MM.1S (cell line): ENCODE measurements around the gene PATJ.

Source experiments
- DNase-seq: peaks from one replicate; pipeline ENCODE4 v3.0.0-alpha.2; 2015
- H2AFZ ChIP-seq: fragments of 300-600 bp; sonication (generic); 2 replicates; pipeline ENCODE4 v1.6.0; 2016; ENCODE audit warnings: antibody characterized with exemption, low read length
- H3F3A ChIP-seq: fragments of 300-600 bp; sonication (generic); 2 replicates; pipeline ENCODE4 v1.6.1; 2016; ENCODE audit warnings: mild to moderate bottlenecking, antibody characterized with exemption, low read length, moderate library complexity, mixed read lengths; ENCODE audit not compliant: insufficient read depth
- H3K27ac ChIP-seq: fragments of 300-600 bp; sonication (generic); 2 replicates; pipeline ENCODE4 v1.5.1; 2016; ENCODE audit warnings: mild to moderate bottlenecking, low read length
- H3K27me3 ChIP-seq: fragments of 300-600 bp; sonication (generic); replicated peaks from 2 replicates; pipeline ENCODE4 v1.6.0; 2016; ENCODE audit warnings: low read length; ENCODE audit not compliant: insufficient read depth
- H3K36me3 ChIP-seq: fragments of 300-600 bp; sonication (generic); replicated peaks from 2 replicates; pipeline ENCODE4 v1.6.1; 2016; ENCODE audit warnings: mild to moderate bottlenecking, low read length, mixed read lengths; ENCODE audit not compliant: insufficient read depth
- H3K4me1 ChIP-seq: fragments of 300-600 bp; sonication (generic); 2 replicates; pipeline ENCODE4 v1.6.1; 2016; ENCODE audit warnings: low read length, mixed read lengths
- H3K4me2 ChIP-seq: fragments of 300-600 bp; sonication (generic); 2 replicates; pipeline ENCODE4 v1.6.0; 2016; ENCODE audit warnings: low read depth, low read length
- H3K4me3 ChIP-seq: fragments of 300-600 bp; sonication (generic); 2 replicates; pipeline ENCODE4 v1.5.1; 2016; ENCODE audit warnings: low read length, mixed read lengths
- H3K79me2 ChIP-seq: fragments of 300-600 bp; sonication (generic); 2 replicates; pipeline ENCODE4 v1.6.1; 2016; ENCODE audit warnings: mixed run types, low read length, mixed read lengths
- H3K9ac ChIP-seq: fragments of 300-600 bp; sonication (generic); 2 replicates; pipeline ENCODE4 v1.6.1; 2016; ENCODE audit warnings: low read length, mixed read lengths
- H3K9me2 ChIP-seq: fragments of 300-600 bp; sonication (generic); replicated peaks from 2 replicates; pipeline ENCODE4 v1.6.1; 2016; ENCODE audit warnings: mild to moderate bottlenecking, low read length, mixed read lengths; ENCODE audit not compliant: insufficient read depth
- H3K9me3 ChIP-seq: fragments of 300-600 bp; sonication (generic); replicated peaks from 2 replicates; pipeline ENCODE4 v1.6.1; 2016; ENCODE audit warnings: mild to moderate bottlenecking, low read length, mixed read lengths; ENCODE audit not compliant: insufficient read depth
- H4K20me1 ChIP-seq: fragments of 300-600 bp; sonication (generic); 2 replicates; pipeline ENCODE4 v1.6.1; 2016; ENCODE audit warnings: mild to moderate bottlenecking, low read length, moderate library complexity, mixed read lengths; ENCODE audit not compliant: insufficient read depth
- CTCF ChIP-seq: fragments of 300-600 bp; sonication (generic); IDR thresholded peaks from 2 replicates; pipeline ENCODE4 v1.5.1; 2016; ENCODE audit warnings: antibody characterized with exemption, low read length, mixed read lengths
- EZH2 ChIP-seq: fragments of 300-600 bp; sonication (generic); optimal IDR thresholded peaks from 2 replicates; pipeline ENCODE3; 2017; ENCODE audit warnings: low read depth, mild to moderate bottlenecking, antibody characterized with exemption, low read length, mixed read lengths
- EZH2phosphoT487 ChIP-seq: fragments of 300-600 bp; sonication (generic); IDR thresholded peaks from 2 replicates; pipeline ENCODE4 v1.6.1; 2018; ENCODE audit warnings: antibody characterized with exemption, low read length

Gene PATJ

GRCh38 chr1:61997123-61997522 lies 254.8 kb downstream of the PATJ start:
- Histone ChIP-seq H3K4me1 (no peaks in the 10 kb centered on the region), H3K4me3 (no peak overlapping the region), H3K79me2 (no peaks in the 10 kb centered on the region), H2AFZ (no peak overlapping the region), H3K36me3 (no peaks in the 10 kb centered on the region), H3K4me2 (no peak overlapping the region), H3K9me3 (no peaks in the 10 kb centered on the region), H4K20me1 (no peaks in the 10 kb centered on the region), H3K27ac (no peak overlapping the region), H3K27me3 (no peaks in the 10 kb centered on the region), H3F3A (no peaks in the 10 kb centered on the region), H3K9me2 (no peaks in the 10 kb centered on the region), H3K9ac (no peak overlapping the region)
- TF ChIP-seq EZH2phosphoT487 (no peak), CTCF (no peak), EZH2 (no peak)
- DNase-seq: no peak

GRCh38 chr1:62003777-62004176 lies 261.5 kb downstream of the PATJ start:
- no peaks in the 10 kb centered on the region for H3K4me1 ChIP-seq
- H3K4me3 ChIP-seq: no peak overlapping the region
- TF ChIP-seq CTCF: no peak
- TF ChIP-seq EZH2phosphoT487: no peak
- TF ChIP-seq EZH2: no peak

GRCh38 chr1:62006690-62007089 lies 264.4 kb downstream of the PATJ start:
- TF ChIP-seq EZH2phosphoT487: no peak
- no peak for TF ChIP-seq EZH2
- no peak for TF ChIP-seq CTCF
- Histone ChIP-seq H3K4me1 (no peaks in the 10 kb centered on the region), H3K9me2 (no peaks in the 10 kb centered on the region), H2AFZ (no peak overlapping the region), H3K4me3 (no peak overlapping the region), H3K27me3 (no peaks in the 10 kb centered on the region), H3K9ac (no peak overlapping the region), H3K4me2 (no peak overlapping the region), H3K36me3 (no peaks in the 10 kb centered on the region), H3K79me2 (no peaks in the 10 kb centered on the region), H3F3A (no peaks in the 10 kb centered on the region), H3K9me3 (no peaks in the 10 kb centered on the region), H3K27ac (no peak overlapping the region), H4K20me1 (no peaks in the 10 kb centered on the region)
- no peak for DNase-seq

More at GRCh38 chr1:62003777-62004176, 261.5 kb downstream of the PATJ start:
- H3K79me2 ChIP-seq: no peaks in the 10 kb centered on the region
- no peak overlapping the region for H2AFZ ChIP-seq
- no peak for DNase-seq
- no peaks in the 10 kb centered on the region for H4K20me1 ChIP-seq
- H3F3A ChIP-seq: no peaks in the 10 kb centered on the region
- H3K9me2 ChIP-seq: no peaks in the 10 kb centered on the region
- no peak overlapping the region for H3K27ac ChIP-seq
- H3K9ac ChIP-seq: no peak overlapping the region
- no peak overlapping the region for H3K4me2 ChIP-seq
- H3K36me3 ChIP-seq: no peaks in the 10 kb centered on the region
- no peaks in the 10 kb centered on the region for H3K9me3 ChIP-seq
- no peaks in the 10 kb centered on the region for H3K27me3 ChIP-seq
